Stimulated activated CD4-positive, alpha-beta T cell treated with anti-CD3 and anti-CD28 coated beads, Interleukin-1b, Interleukin-23, amount 100 ng/mL, for 4 hours (primary cell): Measurements from ENCODE around the gene TRPT1.
A peak's percentile ranks its signal among the peaks of the same experiment; 100 is the strongest.

ENCODE experiments used
- DNase-seq, 2 donors: peaks; one replicate each; pipeline ENCODE4 v3.0.0-alpha.2; 2020; ENCODE audit warnings: low read depth in 2 of 2

Gene TRPT1

DNA sequence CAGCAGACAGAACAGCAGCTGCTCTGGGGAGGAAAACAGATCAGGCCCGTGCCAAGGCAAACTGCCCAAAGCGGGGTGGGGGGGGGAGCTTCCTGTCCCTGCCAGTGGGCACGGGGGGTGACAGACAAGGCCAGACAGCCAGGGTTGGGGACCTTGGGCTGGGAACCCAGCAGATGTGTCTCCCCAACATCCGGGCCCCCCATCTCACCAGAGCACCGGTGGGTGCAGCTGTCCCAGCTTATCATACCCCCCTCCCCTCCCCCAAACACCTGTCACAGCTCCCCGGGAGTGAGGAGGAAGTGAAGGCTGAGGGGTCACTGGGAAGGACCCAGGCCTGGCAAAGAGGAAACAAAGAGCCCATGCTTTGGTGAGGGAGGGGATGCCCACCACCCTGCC, 19.4 kb upstream of the TRPT1 start:
- no peak for DNase-seq

DNA sequence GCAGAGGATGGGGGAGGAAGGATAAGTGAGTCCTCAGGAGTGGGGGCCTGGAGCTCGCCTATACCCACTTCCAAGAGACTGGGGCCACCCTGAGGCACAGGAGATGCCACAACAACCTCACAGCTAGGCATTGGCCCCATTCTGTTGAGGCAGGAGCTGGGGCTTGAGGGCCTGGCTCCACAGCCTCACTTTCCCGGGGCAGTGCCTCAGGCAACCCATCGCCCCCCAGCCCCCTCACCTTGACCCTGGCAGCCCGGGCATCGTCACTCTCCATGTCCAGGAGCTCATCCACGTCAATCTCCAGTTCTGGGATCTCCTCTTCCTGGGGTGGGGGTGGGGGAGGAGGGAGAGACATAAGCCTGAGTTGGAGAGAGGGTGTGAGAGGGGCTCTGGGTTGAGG, 19.0 kb upstream of the TRPT1 start:
- DNase-seq: no peak

DNA sequence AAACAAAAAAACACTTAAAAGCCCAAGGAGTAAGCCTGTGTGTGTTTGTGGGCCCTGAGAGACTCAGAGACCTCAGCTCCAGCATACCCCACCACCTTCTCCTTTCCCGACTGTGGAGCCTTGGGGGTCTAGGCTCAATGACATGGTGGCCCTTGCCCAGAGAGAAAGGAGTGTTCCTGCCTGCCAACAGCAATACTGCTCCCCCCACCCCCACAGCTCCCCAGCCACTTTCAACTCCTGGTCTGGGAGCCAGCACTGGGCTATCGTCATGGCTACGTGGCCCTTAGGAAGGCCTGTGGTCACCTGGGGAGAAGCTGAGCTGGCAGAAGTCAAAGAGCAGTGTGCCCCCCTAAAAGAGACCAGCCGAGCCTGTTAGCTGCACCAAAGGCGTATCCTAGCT, 18.1 kb upstream of the TRPT1 start:
- DNase-seq: no peak

DNA sequence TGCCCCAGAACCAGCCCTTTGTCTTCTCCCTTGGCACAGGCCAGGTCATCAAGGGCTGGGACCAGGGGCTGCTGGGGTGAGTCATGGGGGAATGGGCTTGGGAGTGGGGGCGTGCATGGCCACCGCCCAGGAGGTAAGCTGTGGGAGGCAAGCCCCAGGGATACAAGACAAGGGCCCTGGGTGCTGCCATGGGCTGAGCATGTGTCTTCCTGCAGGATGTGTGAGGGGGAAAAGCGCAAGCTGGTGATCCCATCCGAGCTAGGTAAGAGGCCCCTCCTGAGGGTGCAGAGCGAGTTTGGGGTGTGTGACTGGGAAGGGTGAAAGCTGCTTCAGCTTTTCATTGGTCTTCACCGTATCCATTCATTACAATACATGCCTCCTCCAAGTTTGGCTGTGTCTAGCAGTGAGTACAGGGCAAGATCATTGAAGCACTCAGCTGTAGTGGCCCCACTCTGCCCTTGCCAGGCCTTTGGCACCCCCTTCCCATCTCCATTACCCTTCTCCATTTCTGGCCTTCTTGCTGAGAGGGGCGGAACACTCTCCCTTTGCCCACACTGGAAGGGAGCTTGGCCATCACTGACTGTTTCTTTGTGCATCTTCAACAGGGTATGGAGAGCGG, 17.4 kb upstream of the TRPT1 start:
- DNase-seq: no peak

DNA sequence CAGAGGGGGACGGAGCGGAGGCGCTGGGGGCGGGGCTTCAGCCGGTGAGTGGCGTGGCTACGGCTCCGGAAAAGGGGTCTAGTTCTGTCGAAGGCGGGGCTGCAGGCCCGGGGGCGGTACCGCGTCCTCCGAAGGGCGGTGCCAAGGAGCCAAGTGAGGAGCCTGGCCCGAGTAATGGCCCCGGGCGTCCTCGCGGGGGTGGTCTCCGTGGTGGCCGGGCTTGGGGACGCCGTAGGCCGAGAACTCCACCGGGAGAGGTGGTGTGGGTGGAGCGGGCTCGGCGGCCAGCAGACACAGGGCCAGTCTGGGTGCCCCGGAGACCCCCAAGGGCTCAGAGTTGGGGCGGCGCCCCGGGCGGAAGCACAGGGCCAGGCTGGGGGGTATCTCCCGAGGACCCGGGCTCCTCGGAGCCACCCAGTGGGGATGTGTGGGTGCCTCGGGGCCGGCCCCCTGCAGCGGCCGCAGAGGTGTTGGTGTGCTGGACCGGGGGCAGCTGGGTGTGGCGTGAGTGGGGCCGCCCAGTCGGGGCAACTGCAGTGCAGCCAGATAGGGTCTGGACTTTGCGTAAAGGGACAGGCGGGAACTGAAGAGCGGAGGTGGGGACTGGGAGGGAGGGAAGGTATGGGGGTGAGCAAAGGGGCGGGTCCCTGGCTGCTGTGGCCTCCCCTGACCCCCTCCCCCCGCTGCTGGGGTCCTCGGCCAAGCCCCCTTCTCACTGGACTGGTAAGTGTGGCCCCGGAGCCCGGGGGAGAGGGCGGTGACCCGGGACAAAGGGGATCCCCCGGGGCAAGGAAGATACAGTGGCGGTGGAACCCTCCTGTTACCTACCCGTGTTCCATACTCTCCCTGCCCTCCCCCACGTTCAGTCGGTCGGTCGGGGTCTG, 15.7 kb upstream of the TRPT1 start:
- DNase-seq: no peak

DNA sequence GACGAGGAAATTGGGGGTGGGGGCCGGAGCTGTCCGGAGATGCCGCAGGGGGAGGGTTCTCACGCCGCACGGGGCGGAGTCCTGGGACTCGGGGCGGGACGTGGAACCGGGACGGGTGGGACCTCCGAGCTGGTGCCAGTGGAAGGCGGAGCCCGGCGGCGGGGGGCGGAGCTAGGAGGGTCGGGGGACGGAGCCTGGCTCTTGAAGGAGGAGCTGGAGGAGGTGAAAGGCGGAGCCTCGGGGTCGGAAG, 15.2 kb upstream of the TRPT1 start:
- DNase-seq: peak; percentile 100

DNA sequence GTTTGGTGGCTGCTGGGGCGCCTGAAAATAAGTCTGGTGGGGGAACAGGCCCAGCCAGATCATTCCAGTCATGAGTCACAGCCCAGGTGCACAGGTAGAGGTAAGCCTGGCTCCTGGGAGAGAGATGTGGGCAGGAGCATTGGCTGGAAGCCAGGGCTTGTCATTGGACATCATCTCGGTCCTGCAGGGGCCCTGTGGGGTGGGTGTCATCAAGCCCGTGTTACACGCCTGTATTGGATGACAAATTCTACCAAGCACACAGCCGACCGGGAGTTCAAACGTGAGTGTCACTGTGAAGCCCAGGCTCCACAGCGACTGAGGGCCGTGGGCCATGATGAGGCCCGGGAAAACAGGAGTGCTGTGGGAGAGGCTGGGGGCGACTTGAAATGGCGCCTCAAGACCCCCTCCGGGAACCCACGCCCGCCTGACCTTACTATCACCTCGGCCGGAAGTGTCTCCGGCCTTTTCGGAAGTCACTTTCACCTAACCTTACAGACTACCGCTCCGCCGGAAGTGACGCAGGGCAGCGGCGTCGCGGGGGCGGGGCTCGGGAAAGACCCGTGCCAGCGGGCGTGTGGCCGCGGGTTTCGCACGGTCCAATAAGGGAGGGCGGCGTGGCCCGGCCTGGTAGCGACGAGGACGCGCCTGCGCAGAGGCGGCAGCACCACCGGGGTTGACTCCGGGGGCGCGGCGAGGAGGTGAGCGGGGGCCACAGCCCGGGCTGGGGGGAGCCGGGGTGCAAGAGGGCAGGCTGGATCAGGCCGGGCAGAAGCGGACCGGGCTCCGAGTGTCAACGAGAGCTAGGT, 14.7 kb upstream of the TRPT1 start, which contains the start of gene FKBP2:
Gene FKBP2 (plus strand): TSS at position 661 of the 806 bp plus-strand sequence. CDS start 1,293 bp downstream, outside the sequence.
- DNase-seq: peak; percentile 96 to 98

DNA sequence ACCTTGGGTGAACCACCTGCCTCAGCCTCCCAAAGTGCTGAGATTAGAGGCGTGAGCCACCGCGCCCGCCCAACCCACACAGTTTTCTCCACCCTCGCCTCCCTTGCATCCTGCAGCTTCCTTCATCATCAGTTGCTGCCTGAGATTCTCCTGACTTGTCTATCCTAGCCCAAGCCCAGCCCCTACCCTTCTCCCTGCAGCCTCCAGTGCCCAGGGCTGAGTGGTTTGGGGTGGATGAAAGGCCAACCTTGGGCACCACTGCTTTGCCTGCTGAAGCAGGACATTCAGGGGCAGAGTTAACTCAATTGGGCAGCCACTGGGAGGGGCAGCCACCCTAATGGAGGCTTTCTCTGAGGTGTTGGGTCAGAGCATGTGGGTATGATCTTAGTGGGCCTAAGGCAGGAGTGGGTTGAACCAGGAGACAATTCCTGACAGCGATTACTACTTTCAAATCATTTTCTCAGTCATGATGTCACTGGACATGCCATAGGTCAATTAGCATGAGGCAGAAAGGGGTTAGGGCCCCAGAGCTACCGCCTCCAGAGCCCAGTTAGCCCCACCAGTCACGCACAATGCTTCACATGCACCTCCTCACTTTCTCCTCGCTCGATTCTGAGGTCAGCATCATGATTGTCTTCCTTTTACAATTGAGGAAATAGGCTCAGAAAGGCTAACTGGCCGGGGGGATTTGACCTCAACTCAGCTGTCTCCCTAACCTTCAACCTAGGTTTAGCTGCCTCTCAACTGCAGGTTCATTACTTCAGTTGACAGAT, 13.9 kb upstream of the TRPT1 start:
- DNase-seq: no peak

DNA sequence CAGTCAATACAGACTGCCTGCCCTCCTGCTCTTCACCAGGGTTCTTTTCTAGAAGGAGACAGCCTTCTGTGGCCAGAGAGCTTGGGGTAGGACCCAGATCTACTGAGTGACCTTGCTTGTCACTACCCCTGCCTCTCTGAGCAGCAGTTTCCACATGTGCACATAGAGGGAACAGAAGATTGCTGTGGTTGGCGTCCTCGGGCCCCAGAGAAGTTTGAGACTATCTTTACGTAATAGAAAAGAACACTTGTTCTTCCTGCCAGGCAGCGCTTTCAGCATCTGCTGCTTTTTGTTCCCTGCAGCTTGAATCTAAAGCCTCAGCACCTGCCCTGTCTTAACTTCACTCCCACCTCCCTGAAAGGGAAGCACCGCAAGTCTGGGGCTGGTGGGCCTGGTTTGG, 13.0 kb upstream of the TRPT1 start:
- no peak for DNase-seq

DNA sequence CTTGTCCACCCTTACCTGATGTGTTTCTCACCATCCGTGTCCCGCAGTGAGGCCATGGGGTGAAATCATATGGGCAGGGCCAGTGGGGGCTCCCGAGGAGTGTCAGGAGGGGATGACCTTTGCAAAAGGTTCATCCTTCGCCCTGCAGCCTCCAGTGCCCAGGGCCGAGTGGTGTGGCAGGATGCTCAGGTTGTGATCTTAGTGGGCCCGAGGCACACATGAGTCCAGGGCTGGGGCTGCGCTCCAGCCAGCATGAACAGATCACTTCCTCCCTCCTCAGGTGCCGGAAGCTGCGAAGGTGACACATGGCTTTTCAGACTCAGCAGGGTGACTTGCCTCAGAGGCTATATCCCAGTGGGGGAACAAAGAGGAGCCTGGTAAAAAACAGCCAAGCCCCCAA, 12.1 kb upstream of the TRPT1 start:
- DNase-seq: no peak

DNA sequence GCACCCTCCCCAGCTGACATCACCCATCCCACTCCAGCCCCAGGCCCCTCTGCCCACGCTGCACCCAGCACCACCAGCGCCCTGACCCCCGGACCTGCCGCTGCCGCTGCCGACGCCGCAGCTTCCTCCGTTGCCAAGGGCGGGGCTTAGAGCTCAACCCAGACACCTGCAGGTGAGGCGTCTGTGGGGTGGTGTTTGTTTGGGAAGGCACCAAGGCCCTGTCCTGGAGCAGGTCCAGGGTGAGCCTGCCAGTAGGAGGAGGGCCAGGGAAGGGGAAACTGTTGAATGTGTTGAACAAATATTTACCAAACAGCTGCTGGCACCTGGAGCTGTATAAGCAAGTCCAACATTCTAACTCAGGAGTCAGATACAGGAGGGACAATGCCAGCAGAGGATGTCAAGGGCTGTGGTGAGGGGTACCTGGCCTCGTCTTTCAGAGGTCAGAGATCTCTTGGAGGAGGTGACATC, 11.5 kb upstream of the TRPT1 start:
- DNase-seq: no peak

DNA sequence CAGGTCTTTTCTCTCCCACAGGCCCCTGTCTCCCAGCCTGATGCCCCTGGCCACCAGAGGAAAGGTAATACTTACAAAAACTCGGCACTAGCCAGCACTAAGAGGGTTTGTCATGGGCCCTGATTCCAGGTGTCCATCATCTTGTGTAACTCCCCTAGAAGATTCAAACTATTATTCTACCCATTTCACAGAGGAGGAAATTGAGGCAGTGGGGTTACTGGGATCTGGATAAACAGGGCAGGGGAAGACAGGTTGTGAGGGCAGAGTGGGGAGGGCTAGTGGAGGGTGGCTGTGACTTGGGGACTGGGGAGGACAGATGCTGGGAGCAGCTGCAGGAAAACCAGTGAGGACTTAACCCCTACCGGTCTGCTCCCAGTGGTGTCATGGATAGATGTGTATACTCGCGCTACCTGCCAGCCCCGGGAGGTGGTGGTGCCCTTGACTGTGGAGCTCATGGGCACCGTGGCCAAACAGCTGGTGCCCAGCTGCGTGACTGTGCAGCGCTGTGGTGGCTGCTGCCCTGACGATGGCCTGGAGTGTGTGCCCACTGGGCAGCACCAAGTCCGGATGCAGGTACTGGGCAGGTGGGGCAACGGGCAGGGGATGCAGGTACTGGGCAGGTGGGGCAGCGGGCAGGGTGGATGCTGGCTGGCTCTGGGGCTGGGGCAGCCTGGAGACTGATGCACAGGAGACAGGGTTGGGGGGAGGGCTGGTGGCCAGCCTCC, 9.6 kb upstream of the TRPT1 start:
- no peak for DNase-seq

DNA sequence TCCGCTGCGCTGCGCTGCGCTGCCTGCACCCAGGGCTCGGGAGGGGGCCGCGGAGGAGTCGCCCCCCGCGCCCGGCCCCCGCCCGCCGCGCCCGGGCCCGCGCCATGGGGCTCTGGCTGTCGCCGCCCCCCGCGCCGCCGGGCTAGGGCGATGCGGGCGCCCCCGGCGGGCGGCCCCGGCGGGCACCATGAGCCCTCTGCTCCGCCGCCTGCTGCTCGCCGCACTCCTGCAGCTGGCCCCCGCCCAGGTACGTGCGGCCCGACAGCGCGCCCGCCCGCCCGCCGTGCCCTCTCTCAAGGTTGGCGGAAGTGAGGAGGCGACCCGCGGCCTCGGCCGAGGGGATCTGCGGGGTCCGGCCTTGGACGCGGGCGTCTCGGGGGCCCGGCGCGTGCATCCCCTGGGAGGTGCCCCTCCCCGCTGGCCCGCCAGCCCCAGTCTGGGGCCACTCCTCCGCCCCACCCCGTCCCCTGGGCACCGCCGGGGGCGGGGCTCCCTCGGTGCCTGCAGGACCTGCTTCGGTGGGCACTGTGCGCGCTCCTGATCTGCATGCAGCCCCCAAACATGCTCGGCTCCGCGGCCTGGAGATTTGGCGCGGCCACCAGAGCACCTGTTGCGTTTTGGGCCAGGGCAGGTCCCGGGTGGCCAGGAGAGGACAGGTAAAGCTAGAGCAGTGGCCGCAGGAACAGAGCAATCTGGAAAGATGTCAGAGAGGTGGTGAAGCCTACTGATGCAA, 8.8 kb upstream of the TRPT1 start:
- DNase-seq: peak in 1 of 2 donors; percentile 44

DNA sequence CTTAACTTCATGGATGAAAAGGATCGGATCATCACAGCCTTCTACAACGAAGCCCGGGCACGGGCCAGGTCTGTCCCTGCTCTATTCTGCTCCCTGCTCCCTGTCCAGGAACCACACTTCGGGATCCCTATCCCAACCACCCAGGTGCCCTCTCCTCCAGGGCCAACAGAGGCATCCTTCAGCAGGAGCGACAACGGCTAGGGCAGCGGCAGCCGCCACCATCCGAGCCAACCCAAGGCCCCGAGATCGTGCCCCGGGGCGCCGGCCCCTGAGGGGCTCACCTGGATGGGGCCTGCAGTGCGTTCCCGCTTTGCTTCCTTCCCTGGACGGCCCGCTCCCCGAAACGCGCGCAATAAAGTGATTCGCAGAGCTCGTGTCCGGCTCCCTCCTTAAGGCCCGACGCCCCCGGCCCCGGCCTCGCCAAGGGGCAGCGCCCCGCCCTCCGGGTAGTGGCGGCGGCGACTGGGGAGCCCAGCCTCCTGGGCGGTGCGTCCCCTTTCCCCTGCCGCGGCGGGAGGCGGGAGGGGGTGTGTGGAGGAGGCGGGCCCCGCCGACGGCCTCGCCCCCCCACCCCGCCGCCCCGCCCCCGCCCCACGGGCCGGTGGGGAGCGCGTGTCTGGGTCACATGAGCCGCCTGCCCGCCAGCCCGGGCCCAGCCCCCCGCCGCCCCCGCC, 8.1 kb upstream of the TRPT1 start, which contains the start of gene VEGFB:
Gene VEGFB (plus strand): TSS at position 672 of the 674 bp plus-strand sequence. CDS start 250 bp downstream, outside the sequence.
- DNase-seq: peak; percentile 64 to 69

DNA sequence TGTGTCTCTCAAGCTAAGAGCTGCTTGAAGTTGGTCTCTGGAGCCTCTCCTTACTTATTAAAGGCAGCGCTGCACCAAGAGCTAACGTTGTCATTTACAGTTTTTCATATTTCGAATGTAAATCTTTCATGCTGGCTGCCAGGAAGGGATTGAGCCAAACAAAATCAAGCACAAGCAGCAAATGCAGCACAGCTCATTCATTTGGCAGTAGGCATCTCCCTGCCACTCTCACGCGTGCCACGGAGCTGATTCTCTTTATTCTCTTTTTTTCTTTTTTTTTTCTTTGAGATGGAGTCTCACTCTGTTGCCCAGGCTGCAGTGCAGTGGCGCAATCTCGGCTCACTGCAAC, 7.0 kb upstream of the TRPT1 start:
- no peak for DNase-seq

DNA sequence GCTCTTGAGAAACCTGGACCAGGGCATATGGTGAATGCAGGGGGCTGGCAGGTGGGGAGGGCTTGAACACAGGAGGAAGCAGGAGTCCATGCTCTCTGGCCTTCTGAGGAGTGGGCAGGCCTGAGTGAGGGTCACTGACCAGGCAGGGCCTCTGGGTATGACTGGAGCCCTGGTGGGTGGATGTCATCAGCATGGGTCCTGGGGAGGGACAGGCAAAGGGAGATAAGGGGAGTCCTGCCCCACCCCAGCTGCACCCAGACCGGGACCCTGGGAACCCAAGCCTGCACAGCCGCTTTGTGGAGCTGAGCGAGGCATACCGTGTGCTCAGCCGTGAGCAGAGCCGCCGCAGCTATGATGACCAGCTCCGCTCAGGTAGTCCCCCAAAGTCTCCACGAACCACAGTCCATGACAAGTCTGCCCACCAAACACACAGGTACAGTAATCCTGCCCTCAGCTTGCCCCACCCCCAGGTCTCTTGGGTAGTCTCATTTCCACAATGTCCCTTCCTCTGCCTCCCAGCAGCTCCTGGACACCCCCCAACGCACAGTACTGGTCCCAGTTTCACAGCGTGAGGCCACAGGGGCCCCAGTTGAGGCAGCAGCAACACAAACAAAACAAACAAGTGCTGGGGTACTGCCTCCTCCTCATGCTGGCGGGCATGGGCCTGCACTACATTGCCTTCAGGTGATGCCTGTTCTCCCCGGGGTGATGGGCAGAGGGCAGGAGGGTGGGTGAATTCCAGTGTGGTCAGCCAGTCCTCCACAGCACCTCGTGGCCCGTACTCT, 6.4 kb upstream of the TRPT1 start:
- DNase-seq: no peak

DNA sequence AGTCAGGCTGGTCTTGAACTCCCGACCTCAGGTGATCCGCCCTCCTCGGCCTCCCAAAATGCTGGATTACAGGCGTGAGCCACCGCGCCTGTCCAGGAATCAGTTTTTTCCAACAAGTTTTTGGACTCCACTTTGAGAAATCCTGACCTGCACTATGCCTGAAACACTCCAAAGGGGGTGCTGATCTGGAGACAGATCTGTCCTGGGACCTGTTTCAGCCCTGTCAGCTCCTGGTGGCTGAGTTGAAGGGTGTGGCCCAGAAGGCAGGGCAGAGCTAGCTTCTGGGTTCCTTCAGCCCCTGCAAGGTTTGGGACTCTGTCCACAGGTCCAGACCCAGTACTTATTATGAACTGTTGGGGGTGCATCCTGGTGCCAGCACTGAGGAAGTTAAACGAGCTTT, 5.6 kb upstream of the TRPT1 start:
- DNase-seq: no peak

DNA sequence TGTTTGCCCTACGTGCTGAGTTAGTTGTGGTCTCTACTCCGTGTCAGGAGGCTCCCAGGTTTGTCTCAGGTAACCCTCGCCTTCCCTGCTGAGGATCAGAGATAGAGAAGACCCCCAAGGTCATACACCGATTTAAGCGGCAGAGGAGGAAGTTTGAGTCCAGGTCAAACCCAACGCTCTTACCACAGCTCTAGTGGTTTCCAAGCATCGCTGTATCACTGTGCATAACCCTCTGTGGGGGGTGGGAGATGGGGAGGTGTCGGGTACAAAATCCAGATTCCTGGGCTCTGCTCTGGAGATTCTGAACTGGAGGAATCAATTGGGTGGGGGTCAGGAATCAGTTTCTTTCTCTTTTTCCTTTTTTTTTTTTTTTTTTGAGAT, 5.0 kb upstream of the TRPT1 start:
- no peak for DNase-seq
